OCI-LY7 (cell line): ENCODE data around the gene C6orf89. TPM values are rescaled to one million over a fixed set of nuclear protein-coding genes. Genes with fewer than 3 reads are reported as not detected.

Experiments
- BruUV-seq: library from RNA; stranded (reverse); fragments of 400-500 nt; replicated peaks from 2 replicates; lab custom pipeline; 2021; lab: Mats Ljungman, UMichigan
- CTCF ChIA-PET: fragments of 300-600 bp; sonication (Branson Sonifier 250); formaldehyde crosslinking; loops from one replicate; lab custom pipeline; 2022; ENCODE audit warnings: antibody characterized with exemption; ENCODE audit not compliant: unreplicated experiment; lab: Charles Lee
- POLR2A ChIA-PET: fragments of 300-600 bp; sonication (Branson Sonifier 250); formaldehyde crosslinking; loops from one replicate; lab custom pipeline; 2022; ENCODE audit warnings: antibody characterized with exemption; lab: Charles Lee
- DNase-seq: peaks from one replicate; pipeline ENCODE4 v3.0.0-alpha.2; 2015; ENCODE audit warnings: low spot score
- H2AFZ ChIP-seq: fragments of 200-600 bp; sonication (generic), shearing (Covaris generic); 2 replicates; pipeline ENCODE4 v1.6.1; 2014; ENCODE audit warnings: mild to moderate bottlenecking, antibody characterized with exemption, low read length, moderate library complexity
- H3K27ac ChIP-seq: fragments of 200-600 bp; sonication (generic); 2 replicates; pipeline ENCODE4 v1.5.1; 2014; ENCODE audit warnings: mixed run types, low read depth, mild to moderate bottlenecking, moderate library complexity, low read length, inconsistent platforms; ENCODE audit not compliant: poor library complexity, severe bottlenecking
- H3K36me3 ChIP-seq: fragments of 200-600 bp; sonication (generic); 2 replicates; pipeline ENCODE4 v1.6.1; 2014; ENCODE audit warnings: mild to moderate bottlenecking, antibody characterized with exemption, low read length, moderate library complexity, mixed read lengths; ENCODE audit not compliant: insufficient read depth
- H3K4me1 ChIP-seq: fragments of 200-600 bp; sonication (generic); 2 replicates; pipeline ENCODE4 v1.5.1; 2014; ENCODE audit warnings: mild to moderate bottlenecking, low read length; ENCODE audit not compliant: insufficient read depth, poor library complexity, severe bottlenecking
- H3K4me2 ChIP-seq: fragments of 200-600 bp; sonication (generic); 2 replicates; pipeline ENCODE4 v1.6.1; 2014; ENCODE audit warnings: mild to moderate bottlenecking, low read length
- H3K4me3 ChIP-seq: fragments of 200-600 bp; sonication (generic); 2 replicates; pipeline ENCODE4 v1.5.1; 2014; ENCODE audit warnings: mild to moderate bottlenecking, low read depth, low read length; ENCODE audit not compliant: poor library complexity, severe bottlenecking
- H3K79me2 ChIP-seq: fragments of 200-600 bp; sonication (generic); 2 replicates; pipeline ENCODE4 v1.6.1; 2016; ENCODE audit warnings: low read depth, mild to moderate bottlenecking, low read length, moderate library complexity, mixed read lengths; ENCODE audit not compliant: insufficient read depth
- H3K9me2 ChIP-seq: fragments of 200-600 bp; sonication (generic); 2 replicates; pipeline ENCODE4 v1.6.1; 2016; ENCODE audit warnings: mild to moderate bottlenecking, low read length, mixed read lengths; ENCODE audit not compliant: insufficient read depth
- H3K9me3 ChIP-seq: fragments of 200-600 bp; sonication (generic); 2 replicates; pipeline ENCODE4 v1.6.1; 2014; ENCODE audit warnings: mild to moderate bottlenecking, mixed run types, low read length, mixed read lengths
- H4K20me1 ChIP-seq: fragments of 200-600 bp; sonication (generic); 2 replicates; pipeline ENCODE4 v1.6.1; 2014; ENCODE audit warnings: mild to moderate bottlenecking, antibody characterized with exemption, low read length, moderate library complexity, mixed read lengths; ENCODE audit not compliant: insufficient read depth
- EZH2phosphoT487 ChIP-seq: fragments of 200-600 bp; sonication (generic); IDR thresholded peaks from 2 replicates; pipeline ENCODE4 v1.6.1; 2018; ENCODE audit warnings: low read depth, borderline replicate concordance, mild to moderate bottlenecking, mixed run types, antibody characterized with exemption, low read length, moderate library complexity, mixed read lengths
- intact Hi-C: fragments of 100-400 bp; cut with micrococcal nuclease; formaldehyde crosslinking; loops from one replicate; pipeline ENCODE4 v1.10.0; 2022; ENCODE audit not compliant: unreplicated experiment
- total RNA-seq, 2 experiments: library from RNA; depleted of rRNA in 1 of 2; stranded (reverse); fragments of >200 nt in 1 of 2; shearing (Covaris generic) in 1 of 2; gene quantifications; 2 replicates each; pipeline ENCODE4 v1.2.3, GENCODE V29; 2014 to 2022
- TF ChIP-seq, protein P1 (sequence below): fragments of 200-600 bp; sonication (generic); conservative IDR thresholded peaks from 2 replicates; pipeline ENCODE4 v1.5.1; 2014; ENCODE audit warnings: mild to moderate bottlenecking, antibody characterized with exemption, low read length, moderate library complexity, mixed read lengths

Gene C6orf89
- total RNA-seq, 2 experiments from 2014 or later, result 20.1 to 25.7 TPM

GRCh38 chr6:36845233-36845632 lies 40.5 kb upstream of the C6orf89 start:
- H3K27ac ChIP-seq, result no peak overlapping the region
- H2AFZ ChIP-seq, result no peak overlapping the region
- ChIA-PET POLR2A (no interaction called here), CTCF (no interaction called here)
- H3K36me3 ChIP-seq, result no peaks in the 10 kb centered on the region
- no peaks in the 10 kb centered on the region for H3K9me2 ChIP-seq
- DNase-seq, result no peak
- no peaks in the 10 kb centered on the region for H4K20me1 ChIP-seq
- intact Hi-C loops, result no loop called here
- no peaks in the 10 kb centered on the region for H3K79me2 ChIP-seq
- TF ChIP-seq EZH2phosphoT487, result no peak
- TF ChIP-seq, protein P1, sequence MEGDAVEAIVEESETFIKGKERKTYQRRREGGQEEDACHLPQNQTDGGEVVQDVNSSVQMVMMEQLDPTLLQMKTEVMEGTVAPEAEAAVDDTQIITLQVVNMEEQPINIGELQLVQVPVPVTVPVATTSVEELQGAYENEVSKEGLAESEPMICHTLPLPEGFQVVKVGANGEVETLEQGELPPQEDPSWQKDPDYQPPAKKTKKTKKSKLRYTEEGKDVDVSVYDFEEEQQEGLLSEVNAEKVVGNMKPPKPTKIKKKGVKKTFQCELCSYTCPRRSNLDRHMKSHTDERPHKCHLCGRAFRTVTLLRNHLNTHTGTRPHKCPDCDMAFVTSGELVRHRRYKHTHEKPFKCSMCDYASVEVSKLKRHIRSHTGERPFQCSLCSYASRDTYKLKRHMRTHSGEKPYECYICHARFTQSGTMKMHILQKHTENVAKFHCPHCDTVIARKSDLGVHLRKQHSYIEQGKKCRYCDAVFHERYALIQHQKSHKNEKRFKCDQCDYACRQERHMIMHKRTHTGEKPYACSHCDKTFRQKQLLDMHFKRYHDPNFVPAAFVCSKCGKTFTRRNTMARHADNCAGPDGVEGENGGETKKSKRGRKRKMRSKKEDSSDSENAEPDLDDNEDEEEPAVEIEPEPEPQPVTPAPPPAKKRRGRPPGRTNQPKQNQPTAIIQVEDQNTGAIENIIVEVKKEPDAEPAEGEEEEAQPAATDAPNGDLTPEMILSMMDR, result no peak
- no TSS peak for BruUV-seq
- H3K9me3 ChIP-seq, result no peaks in the 10 kb centered on the region
- no peak overlapping the region for H3K4me2 ChIP-seq
- no peak overlapping the region for H3K4me3 ChIP-seq
- H3K4me1 ChIP-seq, result no peaks in the 10 kb centered on the region

- CTCF ChIA-PET, result interaction anchor here (0.8 kb wide), 1 partner anchor 81 kb away, joined by 3 read pairs; no protein-coding TSS in a partner anchor
- TF ChIP-seq EZH2phosphoT487, result no peak
- TF ChIP-seq, protein P1, result no peak
- 0 out of 2 replicates have a peak, but pooled peaks cover 6% of the 10 kb centered on the region for H4K20me1 ChIP-seq
- H3K36me3 ChIP-seq, result peaks cover 16% of the 10 kb centered on the region; the same call in 1 of the 2 replicates
- no peak overlapping the region for H3K4me2 ChIP-seq
- no peak overlapping the region for H2AFZ ChIP-seq
- DNase-seq, result no peak
- H3K9me2 ChIP-seq, result no peaks in the 10 kb centered on the region
- no peak overlapping the region for H3K27ac ChIP-seq
- H3K4me1 ChIP-seq, result no peaks in the 10 kb centered on the region
- intact Hi-C loops, result no loop called here
- no peaks in the 10 kb centered on the region for H3K79me2 ChIP-seq
- H3K4me3 ChIP-seq, result no peak overlapping the region
- POLR2A ChIA-PET, result no interaction called here
- BruUV-seq, result no TSS peak
- H3K9me3 ChIP-seq, result no peaks in the 10 kb centered on the region
Measured at GRCh38 chr6:36847152-36847551, 38.6 kb upstream of the C6orf89 start.

- Histone ChIP-seq H3K4me2 (no peak overlapping the region), H3K4me1 (no peaks in the 10 kb centered on the region), H3K9me3 (no peaks in the 10 kb centered on the region), H3K36me3 (peaks cover 24% of the 10 kb centered on the region; the same call in 1 of the 2 replicates), H3K27ac (no peak overlapping the region), H3K4me3 (no peak overlapping the region), H3K79me2 (no peaks in the 10 kb centered on the region), H2AFZ (no peak overlapping the region), H3K9me2 (no peaks in the 10 kb centered on the region), H4K20me1 (0 out of 2 replicates have a peak, but pooled peaks cover 6% of the 10 kb centered on the region)
- no peak for DNase-seq
- CTCF ChIA-PET, result no interaction called here
- intact Hi-C loops, result no loop called here
- POLR2A ChIA-PET, result no interaction called here
- no TSS peak for BruUV-seq
- TF ChIP-seq EZH2phosphoT487, result no peak
- TF ChIP-seq, protein P1, result no peak
Measured at GRCh38 chr6:36847991-36848390, 37.8 kb upstream of the C6orf89 start.
